Adrenal gland (tissue), 5 donors: ENCODE measurements around the gene NBPF1.

Source experiments
- POLR2A ChIP-seq, 2 donors: fragments of 450-650 bp; IDR thresholded peaks; one replicate each; pipeline ENCODE4 v1.6.1; 2017; ENCODE audit warnings: antibody characterized with exemption in 2 of 2, mild to moderate bottlenecking in 2 of 2, moderate library complexity in 1 of 2
- TF ChIP-seq, protein P1 (sequence below), 6 experiments: fragments of 450-650 bp in 4 of 6; fragments of 200-600 bp in 2 of 6; sonication (generic) in 1 of 6; IDR thresholded peaks; 1 replicate in 5 of 6; 2 replicates in 1 of 6; pipeline versions ENCODE4 v1.5.1 to v1.8.0; 2016 to 2021; ENCODE audit warnings: antibody characterized with exemption in 6 of 6, mild to moderate bottlenecking in 2 of 6, moderate library complexity in 1 of 6
- donor health status: DM: no; HTN: no; CAD: no.

DNA sequence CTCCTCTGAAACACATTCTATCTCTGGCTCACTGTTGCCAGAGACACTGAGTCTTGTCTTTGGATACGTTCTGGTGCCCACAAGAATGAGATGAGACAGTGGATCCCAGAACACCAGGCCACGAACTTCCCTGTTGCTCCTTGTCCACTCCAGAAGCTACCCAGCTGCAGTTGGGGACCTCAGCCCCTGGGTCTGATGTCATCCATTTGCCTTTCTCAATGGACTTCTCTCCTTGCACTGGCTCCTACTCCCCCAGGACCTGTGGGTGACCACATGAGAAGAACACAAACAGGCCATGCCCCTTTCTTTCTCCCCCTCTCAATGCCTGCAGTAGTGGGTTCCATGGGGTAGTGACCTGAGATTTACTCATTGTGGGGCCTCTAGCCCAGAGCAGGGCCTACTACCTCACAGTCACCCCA is 5.9 kb downstream of the NBPF1 start:
- TF ChIP-seq, protein P1, sequence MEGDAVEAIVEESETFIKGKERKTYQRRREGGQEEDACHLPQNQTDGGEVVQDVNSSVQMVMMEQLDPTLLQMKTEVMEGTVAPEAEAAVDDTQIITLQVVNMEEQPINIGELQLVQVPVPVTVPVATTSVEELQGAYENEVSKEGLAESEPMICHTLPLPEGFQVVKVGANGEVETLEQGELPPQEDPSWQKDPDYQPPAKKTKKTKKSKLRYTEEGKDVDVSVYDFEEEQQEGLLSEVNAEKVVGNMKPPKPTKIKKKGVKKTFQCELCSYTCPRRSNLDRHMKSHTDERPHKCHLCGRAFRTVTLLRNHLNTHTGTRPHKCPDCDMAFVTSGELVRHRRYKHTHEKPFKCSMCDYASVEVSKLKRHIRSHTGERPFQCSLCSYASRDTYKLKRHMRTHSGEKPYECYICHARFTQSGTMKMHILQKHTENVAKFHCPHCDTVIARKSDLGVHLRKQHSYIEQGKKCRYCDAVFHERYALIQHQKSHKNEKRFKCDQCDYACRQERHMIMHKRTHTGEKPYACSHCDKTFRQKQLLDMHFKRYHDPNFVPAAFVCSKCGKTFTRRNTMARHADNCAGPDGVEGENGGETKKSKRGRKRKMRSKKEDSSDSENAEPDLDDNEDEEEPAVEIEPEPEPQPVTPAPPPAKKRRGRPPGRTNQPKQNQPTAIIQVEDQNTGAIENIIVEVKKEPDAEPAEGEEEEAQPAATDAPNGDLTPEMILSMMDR (IDR thresholded peaks at IDR 0.05), result no peak
- TF ChIP-seq POLR2A (IDR thresholded peaks at IDR 0.05), result no peak
